Renal pelvis (tissue), 4 donors: ENCODE measurements around the gene PEMT. TPM values are rescaled to one million over a fixed set of nuclear protein-coding genes. Genes with fewer than 3 reads are reported as not detected.

Experiments used
- DNase-seq: peaks from one replicate; pipeline ENCODE4 v3.0.0-alpha.2; 2013
- polyA plus RNA-seq, 3 donors: library from polyadenylated mRNA; unstranded; fragments of 120-200 nt; gene quantifications; one replicate each; pipeline ENCODE4 v1.2.1, GENCODE V29; 2013; ENCODE audit not compliant: insufficient read length in 3 of 3

PEMT gene
- polyA plus RNA-seq, 3 donors = 33.0 to 39.3 (median 34.1) TPM

DNA sequence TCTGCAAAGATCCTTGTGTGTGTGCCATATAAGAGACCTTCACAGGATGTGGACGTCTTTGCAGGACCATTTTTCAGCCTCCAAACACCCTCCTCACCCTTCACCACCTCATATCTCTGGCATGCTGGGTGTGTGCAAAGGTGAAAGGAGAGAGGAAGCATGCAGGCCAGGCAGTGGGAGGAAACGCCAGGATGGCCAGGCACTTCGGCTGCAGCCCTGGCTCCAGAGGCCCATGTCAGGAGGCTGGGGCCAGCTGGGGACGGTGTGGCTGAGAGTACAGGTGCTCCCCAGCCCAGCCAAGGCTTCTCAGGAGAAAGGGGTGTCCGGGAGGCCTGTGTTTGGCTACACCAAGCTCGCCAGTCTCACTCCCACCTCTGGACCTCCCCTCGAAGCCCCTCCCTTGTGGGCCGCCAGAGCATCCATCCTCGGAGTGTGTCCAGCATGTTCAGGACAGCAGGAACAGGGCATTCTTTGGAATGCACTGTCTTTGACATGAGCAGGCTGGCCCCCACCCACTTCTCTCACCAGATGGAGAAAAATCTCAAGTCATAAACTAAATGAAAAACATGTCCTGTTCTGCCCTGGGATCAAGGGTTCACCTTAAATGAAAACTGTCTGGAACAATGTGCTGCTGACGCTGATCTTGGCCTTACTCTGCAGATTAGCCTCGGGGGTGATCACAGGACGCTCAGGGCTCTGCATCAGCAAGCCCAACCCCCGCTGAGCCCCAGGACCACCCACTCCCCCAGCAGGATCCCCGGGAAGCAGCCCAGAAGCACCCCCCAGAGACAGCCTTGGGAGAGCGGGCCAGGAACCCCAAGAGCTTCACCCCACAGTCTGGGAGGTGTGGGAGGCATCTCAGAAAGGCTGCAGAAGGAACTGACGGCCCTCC lies 15.9 kb downstream of the PEMT start:
- DNase-seq = no peak

DNA sequence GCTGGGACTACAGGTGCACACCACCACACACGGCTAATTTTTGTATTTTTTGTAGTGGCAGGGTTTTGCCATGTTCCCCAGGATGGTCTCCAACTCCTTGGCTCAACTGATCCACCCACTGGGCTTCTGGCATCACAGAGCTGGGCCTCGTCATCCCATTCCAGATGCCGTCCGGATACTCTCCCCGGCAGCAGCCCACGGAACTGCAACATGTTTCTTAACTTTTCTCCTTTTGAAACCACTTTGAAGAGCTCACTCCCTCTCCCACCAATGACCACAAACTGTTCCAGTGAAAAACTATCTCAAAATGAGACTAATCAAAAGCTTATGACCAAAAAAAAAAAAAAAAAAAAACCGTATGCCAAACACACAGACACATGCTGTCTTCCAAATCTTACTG lies 17.6 kb downstream of the PEMT start:
- DNase-seq = no peak

DNA sequence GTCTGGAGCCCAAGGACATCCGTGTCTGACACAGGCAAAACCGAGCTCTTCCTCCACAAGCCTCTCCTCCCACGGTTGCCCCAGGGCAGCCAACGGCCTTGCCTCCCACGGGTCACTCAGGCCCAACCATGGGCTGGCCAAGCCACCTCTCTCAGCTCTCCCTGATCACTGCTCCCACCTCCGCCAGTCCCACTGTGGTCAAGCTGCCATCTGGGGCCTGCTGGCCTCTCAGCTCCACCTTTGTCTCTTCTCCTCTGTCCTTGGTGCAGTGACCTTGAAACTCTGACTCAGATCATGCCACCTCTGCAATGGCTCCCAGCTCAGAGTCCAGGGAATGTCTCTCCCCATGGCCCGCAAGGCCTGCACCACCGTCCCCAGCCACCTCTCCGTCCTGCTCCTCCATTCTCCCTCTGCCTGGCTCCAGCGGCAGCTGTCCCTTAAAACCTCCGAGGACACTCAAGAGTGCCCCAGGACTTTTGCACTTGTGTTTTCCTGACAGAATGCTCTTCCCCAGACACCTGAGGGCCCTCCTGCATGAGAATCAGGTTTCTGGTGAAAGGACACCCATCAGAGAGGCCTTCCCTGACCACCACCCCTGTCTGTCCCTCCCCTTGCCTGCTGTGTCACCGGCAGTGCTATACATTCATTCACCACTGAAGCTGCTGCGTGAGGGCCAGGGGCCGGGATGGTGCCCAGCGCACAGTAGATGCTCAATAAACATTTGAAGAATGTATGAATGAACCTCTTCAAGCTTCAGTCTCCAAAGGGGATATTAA lies 19.3 kb downstream of the PEMT start:
- no peak for DNase-seq

DNA sequence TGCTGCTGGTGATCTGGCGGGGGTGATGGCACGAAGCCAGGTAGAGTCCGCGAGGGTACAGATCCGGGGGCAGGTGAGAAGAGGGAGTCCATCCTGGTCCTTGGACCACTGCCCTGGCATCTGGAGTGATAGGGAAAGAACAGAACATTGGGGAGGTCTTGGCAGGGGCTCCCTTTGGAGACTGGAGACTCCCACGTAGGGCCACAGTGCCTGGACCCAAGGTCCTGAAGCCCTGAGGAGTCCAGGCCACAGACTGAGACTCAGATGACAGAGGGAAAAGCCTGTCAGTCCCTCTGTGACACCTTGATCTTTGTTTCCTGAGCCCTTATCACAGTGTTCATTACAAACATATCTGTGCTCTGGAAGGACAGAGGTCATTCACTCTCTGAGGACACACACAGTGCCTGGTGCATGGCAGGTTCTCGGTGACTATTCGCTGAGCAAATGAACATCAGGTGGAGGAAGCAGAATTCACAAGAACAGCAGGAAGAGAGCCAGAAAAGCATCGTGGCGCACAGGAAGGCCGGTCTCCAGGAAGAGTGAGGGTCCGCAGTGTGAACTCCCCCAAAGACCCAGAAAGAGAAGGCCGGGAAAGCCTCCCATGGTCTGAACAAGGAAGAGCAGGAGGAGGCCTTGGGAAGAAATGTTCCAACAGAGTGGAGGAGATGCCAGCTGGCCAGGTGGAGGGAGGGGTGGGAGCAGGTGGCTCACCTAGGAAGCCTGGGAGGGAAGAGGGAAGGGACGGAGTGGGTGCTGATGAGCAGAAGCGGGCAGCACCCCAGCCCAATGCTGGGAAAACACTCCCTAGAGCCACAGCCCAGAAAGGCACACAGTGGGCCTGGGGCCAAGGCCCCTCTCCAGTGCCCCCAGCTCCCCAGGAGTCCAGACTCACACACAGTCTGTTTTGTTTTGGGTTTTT lies 20.5 kb downstream of the PEMT start:
- DNase-seq = no peak

DNA sequence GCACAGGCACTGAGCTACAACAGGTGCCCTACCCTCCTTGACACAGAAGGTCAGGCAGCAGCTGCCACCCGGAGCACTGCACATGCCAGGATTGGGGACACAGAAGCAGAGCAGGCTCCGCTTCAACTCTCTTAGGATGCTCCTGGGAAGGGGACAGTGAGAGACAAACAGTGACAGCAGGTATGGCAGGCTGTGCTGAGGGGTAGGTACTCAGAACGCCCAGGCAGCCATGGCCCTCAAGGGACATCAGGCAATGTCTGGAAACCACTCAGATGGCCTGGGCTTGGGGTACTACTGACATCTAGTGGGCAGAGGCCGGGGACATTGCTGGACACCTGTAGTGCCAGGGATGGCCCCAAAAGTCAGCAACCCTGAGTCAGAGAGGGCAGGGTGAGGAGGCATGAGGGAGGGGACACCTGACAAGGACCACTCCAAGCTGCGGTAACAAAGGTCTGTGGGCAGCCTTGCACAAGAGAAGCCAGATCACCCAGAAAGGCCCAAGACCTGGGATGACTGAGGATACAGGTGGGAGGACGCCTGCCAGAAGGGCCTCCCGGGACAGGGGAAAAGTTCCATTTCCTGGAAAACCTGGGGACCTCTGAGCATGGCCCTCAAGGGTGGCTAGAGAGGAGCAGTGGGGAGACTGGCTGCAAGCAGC lies 21.2 kb downstream of the PEMT start:
- DNase-seq = no peak

DNA sequence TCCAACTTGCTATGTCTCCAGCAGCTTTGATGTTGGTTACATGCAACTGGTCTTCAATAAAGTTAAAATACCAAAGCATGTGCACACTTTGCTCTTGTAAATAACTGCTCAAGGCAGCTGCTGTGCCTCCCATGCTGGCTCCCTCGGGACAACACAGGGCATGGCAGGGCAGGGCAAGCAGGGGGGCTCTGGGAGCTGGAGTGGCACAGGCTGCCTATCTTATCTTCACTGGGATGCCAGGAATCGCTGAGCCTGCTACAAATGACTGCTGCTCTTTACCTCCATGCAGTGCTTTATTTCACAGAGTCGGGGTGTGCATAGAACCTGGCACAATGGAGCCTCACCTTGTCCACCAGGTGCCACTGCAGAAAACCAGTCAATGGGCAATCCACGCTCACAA lies 21.8 kb downstream of the PEMT start:
- DNase-seq = no peak

DNA sequence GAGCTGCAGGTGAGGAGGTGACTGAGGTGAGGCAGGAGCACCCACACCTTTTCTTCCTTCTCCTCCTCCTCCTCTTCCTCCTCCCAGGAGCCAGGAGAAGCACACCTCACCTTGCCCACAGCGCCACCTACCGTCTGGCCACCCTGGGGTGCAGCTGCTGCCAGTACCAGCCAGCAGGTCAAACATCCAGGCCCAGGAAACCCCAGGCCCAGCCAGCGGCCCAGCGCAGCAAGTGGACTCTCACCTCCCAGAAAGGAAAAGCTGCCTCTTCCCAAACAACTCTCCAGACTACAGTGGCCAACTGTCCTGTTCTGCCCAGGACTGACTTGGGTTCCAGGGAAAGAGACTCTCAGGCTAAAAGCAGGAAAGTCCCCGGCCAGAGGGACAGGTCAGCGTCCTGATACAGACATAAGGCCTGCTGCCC lies 22.7 kb downstream of the PEMT start:
- DNase-seq = no peak

DNA sequence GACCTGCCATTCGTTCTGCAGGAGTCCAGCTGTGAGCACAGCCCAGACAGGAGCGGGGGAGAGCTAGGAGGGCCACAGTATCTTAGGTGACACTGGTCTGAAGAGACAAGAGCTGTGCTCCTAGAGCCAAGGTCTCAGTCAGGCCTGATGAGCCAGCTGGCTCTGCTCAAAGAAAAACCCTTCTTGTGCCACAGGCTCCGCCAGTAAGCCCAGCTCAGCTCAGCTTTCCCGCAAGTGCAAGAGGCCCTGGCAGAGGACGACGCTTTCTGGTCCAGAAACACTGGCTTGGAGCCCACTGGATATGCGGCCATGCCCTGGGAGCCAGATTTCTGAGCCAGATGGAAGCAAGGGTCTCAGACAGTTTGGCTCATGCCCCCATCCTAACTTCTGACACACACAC lies 23.9 kb downstream of the PEMT start:
- DNase-seq = peak; percentile 47

DNA sequence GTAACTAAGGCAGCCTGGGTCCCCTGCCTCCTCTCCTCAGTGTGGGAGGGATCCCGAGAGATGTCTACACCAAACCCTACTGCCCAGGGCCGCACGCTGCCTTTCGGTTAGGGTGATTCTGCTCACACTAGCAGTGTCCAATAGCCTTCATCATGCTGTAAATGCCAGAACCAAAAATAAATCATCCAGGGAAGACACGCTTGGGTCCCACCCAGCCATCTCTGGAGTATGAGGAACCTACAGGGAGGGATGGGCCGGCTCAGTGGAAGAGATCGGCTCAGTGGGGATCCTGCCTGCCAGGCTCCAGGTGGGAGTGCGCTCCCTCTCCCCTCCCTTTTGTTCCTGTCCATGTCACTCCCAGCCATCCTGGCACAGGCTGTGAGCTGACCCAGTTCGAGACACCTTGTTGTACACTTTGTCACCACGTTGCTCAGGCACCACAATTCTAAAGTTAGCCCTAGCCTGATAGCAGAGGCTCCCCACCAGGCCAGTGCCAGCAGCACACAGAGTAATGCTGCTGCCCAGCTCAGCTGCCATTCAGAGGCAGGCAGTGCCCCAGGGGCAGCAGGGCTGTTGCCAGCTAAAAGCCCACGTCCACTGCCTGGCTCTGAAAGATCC lies 24.5 kb downstream of the PEMT start:
- DNase-seq = no peak

DNA sequence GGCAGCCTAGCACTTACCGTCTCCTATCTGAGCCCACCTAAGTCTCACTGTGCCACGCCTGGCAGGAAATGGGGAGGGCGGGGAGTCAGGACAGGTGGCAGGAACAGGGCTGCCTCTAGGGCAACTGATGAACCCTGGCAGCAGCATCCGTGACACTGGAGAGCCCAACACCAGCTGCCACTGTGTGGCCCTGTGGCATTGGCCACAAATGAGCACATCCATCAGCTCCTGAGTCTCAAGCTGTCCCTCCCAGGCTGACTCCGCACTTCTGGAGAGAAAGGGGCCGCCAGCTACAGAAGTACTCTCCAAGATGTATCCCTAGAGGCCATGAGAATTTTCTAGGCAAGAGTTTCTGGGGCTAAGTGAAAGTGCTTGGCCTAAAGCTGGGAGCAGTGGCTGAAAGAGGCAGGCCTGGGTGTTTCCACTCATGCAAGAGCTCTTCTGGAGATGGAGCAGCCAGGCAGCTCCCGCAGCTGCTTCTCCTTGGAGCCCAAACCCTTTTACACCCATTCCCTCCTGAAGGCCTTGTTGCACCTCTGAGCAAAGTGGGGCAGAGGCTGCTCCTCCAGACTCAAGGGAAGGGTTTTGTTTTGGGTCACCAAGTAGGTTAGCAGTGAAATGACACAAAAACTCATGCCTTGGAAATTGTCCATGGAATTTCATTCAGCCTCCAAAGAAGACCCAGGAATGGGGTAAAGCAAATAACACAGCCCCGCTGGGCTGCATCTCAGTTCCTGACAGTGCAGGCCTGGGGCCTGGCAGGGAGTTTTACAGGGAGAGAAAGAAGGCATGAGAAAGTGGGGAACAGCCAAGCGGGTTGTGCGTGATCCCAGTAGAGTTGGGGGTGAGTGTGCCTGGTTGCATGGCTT lies 25.8 kb downstream of the PEMT start:
- no peak for DNase-seq

DNA sequence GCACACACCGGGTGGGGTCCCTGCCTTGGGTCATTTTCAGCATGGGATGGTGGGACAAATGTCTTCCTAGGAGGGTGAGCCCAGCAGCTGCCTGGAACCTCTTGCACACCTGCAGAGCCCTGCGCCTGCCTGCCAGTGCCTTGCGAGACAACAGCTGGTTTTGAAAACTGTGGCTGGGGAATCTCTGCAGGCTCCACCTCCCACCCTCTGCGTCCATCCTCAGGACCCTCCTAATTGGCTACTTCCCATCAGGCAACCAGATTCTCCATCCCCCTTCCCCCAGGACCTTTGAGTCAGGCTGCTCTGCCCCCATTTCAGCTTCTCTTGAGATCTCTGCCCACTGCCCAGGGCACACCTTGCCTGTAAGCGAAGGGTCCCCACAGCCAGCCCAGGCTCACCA lies 26.6 kb downstream of the PEMT start:
- DNase-seq = no peak

DNA sequence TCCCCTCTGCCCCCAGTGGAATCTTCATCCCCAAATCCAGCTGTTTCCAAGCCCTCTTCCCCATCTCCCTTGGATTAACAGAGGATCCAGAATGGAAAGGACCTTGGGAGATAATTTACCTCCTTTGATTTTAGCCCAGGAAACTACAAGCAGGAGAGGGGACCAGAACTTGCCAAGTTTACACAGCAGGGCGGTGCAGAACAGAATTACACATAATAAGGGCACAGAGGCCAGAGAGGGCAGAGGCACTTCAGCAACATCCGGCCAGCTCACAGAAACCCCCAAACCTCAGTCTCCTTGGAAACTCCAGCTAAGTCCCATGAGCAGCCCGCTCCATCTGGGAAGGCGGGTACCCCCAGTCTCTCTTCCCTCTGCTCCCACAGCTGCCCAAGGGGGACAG lies 27.2 kb downstream of the PEMT start:
- DNase-seq = no peak

DNA sequence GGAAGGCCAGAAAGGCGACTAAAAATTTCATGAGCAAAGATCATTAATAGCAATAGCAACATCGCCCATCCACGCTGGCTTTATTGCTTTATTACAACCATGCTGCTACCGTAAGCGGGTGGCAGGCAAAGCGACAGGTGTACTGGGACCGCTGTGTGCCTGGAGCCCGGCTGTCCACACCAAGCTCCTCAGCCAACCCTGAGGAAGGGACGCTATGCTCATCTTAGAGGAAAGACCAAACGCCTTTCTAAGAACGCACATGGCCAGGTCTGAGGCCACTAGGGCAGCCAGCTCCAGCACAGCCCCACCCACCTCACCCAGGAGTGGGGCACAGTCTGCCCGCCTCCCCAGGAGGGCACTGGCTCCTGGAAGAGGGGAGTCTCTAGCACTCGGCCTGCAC lies 28.0 kb downstream of the PEMT start:
- DNase-seq = no peak

DNA sequence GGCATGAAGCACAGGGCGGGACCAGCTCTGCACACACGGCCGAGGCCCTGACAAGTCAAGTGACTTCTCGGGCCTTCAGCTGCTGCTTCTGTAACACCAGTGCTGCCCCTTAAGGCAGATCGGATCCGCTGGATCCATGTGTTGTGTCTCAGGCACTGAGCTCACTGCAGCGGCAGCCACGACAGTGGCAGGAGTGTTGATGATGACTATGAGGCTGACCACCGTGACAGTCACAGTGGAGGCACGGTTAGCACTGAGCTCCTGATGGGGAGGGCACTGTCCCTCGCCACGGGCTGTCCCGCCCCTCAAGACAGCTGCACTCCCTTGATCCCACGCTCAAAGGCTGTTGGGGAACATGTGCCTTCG lies 29.4 kb downstream of the PEMT start:
- no peak for DNase-seq

DNA sequence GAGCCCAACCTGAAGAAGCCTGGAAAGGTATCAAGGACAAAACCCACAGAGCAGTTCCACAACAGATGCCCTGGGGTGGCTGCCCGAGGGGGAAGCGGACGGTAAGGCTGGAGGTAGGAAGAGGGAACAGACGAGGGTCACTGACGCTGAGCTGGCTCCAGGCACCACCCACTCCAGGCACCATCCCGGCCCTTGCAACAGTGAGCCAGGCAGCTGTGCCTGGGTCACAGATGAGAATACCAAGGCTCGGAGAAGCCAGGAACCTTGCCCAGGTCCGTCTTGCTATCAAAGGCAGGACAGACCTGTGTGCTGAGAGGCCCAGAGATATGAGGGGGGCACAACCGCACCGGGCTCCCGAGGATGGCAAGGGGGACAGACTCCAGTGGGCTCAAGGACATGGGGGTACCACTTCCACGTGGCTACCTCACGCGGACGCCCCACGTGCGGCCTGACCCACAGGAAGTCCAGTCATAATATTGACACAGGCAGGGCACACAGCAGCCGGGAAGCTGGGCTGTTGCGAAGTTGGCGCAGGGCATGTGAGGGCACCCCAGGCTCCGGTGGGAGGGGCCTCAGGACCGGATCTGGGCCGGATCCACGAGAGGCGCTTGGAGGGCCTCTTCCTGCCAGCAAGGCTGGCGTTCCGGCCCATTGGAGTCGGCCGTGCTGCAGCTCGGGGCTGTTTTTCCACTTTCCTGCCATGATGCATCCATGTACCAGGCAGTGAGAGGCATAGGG lies 29.9 kb downstream of the PEMT start:
- peak; percentile 44 for DNase-seq

DNA sequence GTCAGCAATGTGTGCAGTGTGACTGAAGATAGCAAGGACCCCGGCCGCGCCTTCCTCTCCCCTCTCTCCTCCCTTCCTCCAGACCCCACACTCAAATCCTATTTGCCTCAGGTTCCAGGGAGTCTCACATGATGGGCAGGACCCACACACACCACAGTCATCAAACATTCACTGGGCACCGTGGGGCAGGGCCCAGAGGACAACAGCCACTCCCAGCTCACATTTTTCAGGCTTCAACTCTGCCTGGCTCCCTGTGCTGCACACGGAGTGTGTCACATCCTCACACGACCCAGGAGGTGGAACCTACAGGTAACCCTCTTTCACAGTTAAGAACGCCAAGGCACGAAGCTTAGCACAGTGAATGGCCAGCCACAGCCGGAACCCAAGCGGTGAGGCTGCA lies 30.5 kb downstream of the PEMT start:
- DNase-seq = no peak

DNA sequence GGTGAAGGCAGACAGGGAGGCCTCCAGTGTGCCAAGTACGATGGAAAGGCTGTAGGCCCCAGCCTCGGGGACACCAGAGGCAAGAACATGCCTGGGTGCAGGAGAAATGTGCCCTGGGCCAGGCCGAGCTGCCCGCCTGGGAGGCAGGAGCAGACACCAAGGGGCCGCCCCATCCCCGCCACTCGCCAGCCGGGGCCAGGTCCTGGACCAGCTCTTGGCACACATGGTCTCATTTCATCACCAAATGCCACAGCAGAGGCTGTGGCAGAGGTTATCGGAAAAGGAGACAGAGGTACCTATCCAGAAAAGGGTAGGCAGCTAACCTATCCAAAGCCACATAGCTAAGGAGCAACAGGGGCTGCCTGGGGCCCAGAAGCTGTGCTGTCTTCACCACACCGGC lies 31.3 kb downstream of the PEMT start:
- no peak for DNase-seq

DNA sequence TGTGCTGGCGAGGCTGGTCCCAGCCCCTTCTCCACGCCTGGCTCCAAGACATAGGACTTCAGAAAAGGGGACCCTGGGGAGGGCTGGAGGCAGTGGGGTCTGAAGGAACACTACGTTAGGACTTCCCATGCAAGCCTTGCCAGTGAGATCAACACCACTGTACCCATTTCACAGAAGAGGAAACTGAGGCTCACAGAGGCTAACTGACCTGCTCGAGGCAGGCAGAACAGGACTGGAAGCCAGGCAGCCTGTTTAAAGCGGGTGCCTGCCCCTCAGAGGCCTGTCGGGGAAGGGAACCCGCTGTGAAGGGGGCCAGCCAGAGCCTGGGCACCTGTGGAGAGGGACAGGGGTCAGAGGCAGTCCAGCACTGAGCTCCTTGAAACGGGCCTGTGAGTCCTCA lies 32.3 kb downstream of the PEMT start:
- no peak for DNase-seq

DNA sequence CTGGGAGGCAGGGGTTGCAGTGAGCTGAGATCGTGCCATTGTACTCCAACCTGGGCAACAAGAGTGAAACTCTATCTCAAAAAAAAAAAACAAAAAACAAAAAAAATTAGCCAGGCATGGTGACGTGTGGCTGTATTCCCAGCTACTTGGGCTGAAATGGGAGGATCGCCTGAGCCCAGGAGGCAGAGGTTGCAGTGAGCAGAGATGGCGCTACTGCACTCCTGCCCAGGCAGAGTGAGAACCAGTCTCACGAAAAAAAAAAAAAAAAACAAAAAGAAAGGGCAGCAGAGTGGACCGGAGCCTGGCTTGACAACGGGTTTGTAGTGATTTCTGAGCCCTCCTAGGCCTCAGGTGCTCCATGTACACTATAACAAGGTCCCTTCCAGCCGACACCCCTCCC lies 33.1 kb downstream of the PEMT start:
- no peak for DNase-seq

DNA sequence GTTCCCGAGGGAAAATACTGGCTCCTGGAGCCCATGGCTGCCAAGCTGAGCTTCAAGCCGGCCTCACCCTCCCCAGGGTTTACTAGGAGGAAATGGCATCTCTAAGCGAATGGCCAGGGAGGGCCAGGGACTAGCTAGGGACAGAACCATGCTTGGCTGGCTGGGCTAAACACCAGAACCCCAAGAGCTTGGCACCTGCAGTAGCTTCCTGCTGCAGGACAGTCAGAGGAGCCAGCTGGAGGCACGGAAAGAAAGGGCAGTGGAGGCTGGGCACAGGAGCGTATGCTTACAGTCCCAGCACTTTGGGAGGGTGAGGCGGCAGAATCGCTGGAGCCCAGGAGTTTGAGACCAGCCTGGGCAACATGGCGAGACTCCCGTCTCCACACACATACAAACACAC lies 33.7 kb downstream of the PEMT start:
- no peak for DNase-seq
